GM21390 (cell line): ENCODE data around the gene GATA6.

Experiments used
- ATAC-seq: cut with Tn5 transposase; IDR thresholded peaks from one replicate; pipeline ENCODE4 v1.9.1; 2021; ENCODE audit not compliant: unreplicated experiment

Gene GATA6

DNA sequence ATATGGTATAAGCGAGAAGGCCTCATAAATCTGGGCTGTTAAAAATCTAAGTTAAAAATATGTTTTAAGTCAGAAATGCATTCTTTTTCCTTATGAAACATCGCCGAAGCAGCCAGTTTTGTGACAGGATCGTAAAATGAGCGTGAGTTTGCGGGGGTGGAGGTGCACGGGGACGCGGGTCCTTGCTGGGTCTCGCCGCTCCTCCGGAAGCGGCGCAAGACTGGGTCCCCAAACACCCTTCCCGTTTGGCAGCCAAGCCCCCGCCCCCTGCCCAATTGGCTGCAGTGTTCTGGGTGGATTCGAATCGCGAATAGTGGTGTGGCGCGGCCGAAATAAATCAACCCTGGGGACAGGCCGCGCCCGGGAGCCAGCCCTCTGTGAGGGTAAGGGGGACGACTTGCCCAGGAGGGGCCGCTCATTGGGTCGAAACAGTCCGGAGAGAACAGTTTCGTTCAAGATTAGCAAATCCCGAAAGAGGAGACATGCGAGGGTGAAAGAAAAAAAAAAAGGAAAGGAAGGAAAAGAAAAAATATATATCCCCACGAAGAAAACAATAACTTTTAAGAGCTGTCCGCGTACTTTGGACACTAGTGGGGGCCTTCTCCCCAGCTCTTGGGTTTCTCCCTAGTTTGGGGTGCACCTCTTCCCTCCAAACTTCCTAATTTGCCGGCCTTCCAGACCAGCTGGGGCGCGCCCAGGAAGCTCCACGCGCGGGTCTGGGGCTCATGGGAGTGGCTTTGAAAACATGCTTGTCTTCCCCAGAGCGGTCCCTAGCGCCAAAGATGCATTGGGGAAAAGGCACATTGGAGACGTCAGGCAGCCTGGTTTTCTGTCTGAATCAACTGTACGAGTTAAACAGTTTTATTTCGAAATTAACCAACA, 3.1 kb upstream of the GATA6 start:
- ATAC-seq = no peak

- ATAC-seq = no peak
These were observed 2.3 kb upstream of the GATA6 start for GRCh38 chr18:22167091-22167470.

DNA sequence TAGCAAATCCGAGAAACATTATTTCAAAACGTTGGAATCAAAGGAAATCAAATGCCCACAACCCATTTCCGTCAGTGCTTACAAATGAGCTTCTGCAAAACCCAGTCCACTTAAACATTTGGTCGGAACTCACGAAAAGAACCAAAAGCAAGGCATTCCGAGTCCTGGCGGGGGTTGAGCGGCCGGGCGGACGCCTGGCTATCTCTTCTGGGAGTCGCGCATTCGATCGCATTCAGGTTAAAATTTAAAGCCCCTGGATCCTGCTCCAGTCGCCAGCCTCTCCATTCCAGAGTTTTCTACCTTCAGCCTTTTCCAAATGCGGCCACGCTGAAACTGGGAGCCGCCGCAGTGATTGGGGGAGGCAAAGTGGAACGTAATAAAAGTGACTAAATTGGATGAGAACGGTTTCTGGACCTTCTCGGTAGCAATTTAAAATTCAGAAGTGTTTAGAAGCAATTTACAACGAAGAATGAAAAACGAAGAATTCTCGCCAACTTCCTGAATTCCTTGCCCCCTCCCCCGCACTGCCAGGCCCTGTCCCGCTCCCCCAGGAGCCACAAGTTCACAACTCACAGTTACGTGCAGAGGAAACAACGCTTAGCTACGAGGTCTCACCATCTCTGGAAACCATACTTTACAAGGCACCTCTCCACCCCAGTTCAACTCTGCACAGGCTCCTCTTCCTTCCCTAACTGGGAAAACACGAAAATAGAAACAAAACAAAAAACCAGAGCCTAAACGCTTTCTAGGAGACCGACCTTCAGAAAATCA, 1.7 kb upstream of the GATA6 start:
- no peak for ATAC-seq

DNA sequence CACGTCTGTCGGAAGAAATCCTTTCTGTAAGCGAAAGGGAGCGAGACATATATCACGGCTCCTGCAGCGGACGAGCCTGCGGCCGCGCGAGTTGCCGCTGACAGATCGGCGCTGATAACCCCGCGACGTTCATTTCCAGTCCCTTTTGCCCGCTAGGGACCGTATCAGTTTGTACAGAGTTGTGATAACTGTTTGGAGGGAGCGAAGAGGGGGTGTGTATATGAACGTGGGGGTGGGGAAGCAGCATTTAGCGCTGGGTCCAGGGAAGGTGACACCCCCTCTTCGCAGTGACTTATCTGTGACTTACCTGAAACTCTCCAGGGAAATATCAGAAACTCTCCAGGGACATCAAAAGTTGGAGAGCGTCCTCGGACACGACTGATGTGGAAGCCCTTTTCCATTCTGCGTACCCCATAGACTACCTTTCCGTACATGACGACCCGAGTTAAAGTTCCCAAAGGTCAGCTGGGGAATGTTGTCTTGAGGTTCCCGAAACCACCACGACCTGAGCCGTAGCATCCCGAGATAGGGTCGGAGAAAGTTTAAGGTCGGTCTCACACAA, 948 bp upstream of the GATA6 start:
- no peak for ATAC-seq

GRCh38 chr18:22169889-22170420, 566 bp downstream of the GATA6 start:
- ATAC-seq = no peak

DNA sequence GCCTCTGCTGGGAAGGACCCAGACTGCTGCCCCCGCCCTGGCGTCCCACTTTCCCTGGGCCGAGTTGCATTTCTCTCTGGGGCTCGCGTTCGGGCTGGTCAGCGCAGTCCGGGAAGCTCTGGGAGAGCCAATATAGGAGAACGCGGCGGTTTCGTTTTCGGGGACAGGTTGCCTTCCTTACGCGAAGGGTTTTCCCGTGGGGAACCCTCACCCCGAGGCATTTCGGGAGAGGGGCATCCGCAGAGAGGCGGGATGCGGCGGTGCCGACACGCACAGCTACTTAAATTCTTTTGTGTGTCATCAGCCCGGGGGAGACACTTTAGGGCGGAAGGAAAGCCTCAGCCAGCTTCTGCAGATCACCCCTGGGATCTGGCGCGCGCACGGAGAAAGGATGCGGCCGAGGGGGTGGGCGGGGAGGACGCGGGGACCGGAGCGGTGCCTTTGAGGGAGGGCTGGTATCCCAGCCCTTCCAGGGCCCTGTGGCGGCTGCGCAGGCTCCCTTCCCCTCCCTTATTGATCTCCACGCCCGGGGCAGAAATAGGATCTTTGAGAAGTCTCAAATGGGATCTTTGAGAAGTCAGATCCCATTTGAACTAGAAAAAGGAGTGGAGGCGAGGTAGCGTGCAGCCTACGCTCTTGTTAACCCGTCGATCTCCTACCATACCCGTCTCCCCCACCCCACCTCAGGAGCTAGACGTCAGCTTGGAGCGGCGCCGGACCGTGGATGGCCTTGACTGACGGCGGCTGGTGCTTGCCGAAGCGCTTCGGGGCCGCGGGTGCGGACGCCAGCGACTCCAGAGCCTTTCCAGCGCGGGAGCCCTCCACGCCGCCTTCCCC, 1.2 kb downstream of the GATA6 start:
- no peak for ATAC-seq

- no peak for ATAC-seq
These were observed 2.1 kb downstream of the GATA6 start for GRCh38 chr18:22171258-22172119.

- no peak for ATAC-seq
These were observed 2.8 kb downstream of the GATA6 start for GRCh38 chr18:22172120-22172582.

DNA sequence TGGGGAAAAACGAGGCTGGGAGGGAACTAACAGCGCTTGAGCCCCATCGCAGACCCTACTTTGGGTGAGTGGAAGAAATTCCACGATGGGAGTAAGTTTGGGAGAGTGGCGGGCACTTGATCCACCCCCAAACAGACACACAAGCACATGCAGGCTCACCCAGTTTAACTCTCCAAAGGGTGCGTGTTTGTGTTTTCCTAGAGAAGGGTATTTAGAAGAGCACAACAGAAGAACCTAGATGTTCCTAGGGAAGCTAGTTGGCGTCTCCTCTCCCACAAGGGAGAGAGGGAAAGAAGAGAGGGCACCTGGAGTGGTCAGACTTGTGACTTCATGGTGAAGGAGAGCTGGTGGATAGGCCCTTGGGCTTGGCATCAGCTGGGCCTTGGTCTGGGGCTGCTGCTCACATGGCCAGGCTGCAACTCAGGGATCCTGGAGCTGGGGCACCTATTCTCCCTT, 3.2 kb downstream of the GATA6 start:
- ATAC-seq = no peak

GRCh38 chr18:22173221-22173927, 4.0 kb downstream of the GATA6 start:
- no peak for ATAC-seq

DNA sequence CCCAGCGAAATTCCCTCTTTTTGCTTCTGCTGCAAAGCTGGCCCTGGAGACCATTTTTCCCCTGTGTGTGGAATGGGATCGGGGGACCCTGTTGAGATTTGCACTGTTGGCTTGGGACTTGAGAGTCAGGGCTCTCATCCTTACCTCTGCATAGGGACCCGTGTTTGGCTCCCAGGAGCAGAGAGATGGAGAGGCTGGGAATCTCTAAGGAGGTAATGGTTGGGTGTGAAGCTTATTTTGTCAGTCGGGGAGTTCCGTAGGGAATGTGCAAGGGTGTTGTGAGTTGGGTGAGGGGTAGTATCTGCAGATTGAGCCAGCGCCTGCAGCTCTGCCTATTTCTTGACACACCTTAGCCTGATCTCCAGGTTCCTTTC, 4.5 kb downstream of the GATA6 start:
- ATAC-seq = no peak

DNA sequence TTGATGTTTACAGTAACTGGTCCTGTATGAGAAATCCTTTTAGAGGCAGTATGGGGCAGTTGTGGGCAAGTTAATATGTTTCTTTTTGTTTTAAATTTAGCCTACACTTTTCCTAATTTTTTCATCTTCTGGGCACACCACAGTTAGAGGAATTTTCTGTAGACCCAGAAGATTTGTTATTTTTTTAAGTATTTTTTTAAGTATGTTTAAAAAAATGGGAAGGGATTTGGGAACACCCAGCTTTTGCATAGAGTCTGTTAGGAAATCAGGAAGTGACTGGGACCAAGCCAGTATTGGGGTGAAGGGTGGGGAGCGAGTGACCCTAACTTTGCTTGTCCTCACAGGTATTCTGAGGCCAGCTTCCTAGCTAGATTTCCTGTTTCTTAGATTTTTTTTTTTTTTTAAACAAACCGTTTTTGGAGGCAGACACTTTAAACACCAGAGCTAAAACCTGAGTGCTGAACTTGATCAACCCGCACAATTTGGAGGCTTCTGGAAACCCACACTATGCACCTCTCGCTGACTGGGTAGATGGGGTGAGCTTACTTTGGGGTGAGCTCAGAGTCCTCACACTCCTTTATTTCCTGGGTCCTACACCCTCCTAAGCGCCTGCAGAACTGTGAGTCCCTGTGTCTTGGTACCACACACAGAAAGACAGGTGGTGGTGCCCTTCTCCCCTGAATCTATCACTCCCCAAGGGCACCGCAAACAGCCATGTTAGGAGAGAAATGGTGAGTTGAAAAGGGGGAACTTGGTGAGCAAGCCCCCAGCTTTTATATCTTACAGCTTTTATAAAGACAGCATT, 5.2 kb downstream of the GATA6 start:
- no peak for ATAC-seq

- no peak for ATAC-seq
These were observed 6.0 kb downstream of the GATA6 start for GRCh38 chr18:22175346-22175745.

- ATAC-seq = no peak
These were observed 7.3 kb downstream of the GATA6 start for GRCh38 chr18:22176420-22177326.

GRCh38 chr18:22177327-22177871, 8.0 kb downstream of the GATA6 start:
- no peak for ATAC-seq

GRCh38 chr18:22179174-22179573, 9.8 kb downstream of the GATA6 start:
- ATAC-seq = no peak

DNA sequence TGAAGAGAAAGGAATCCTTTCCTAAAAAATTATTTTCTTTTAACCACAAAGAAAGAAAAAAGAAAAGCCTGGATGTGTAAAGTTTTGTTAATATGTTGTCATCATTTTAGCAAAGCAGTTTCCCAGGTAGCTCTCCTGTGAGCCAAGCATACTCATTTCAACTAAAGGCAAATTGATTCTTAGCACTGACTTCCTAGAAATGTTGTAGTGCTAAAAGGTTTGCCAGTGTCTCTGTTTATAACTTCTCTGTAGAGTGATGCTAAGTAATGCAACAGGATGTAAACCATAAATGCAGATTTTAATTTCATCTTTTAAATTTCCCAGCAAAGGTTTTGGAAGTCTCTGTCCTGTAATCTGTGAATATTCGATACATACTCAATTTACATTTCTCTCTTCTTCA, 10.2 kb downstream of the GATA6 start:
- no peak for ATAC-seq
